Gastrocnemius medialis (tissue), 4 donors: ENCODE data around the gene ANKRD20A1. TPM values are rescaled to one million over a fixed set of nuclear protein-coding genes. Genes with fewer than 3 reads are reported as not detected.
"Not testable (repeated sequence)": the region's sequence is repeated elsewhere in the genome, so short reads cannot be mapped to it uniquely, and the experiment has no call there.

Experiments
- ATAC-seq, 2 donors: fragments of 150-250 bp; one replicate each; pipeline ENCODE4 v1.9.1; 2016
- DNase-seq, 2 donors: peaks; one replicate each; pipeline ENCODE4 v3.0.0-alpha.2; 2019
- H3K27ac ChIP-seq, 4 donors: fragments of 200-600 bp; sonication (generic); 1 replicate in 1 of 4; 2 replicates in 3 of 4; pipeline ENCODE4 v1.5.1; 2016 to 2018; ENCODE audit warnings: mild to moderate bottlenecking in 2 of 4, moderate library complexity in 1 of 4
- H3K27me3 ChIP-seq, 3 donors: fragments of 200-600 bp; sonication (generic) in 2 of 3; 1 replicate in 1 of 3; 2 replicates in 2 of 3; pipeline versions ENCODE4 v1.5.1 to v1.6.0; 2016 to 2019; ENCODE audit warnings: mild to moderate bottlenecking in 1 of 3, moderate library complexity in 1 of 3
- H3K36me3 ChIP-seq, 2 donors: fragments of 200-600 bp; sonication (generic) in 1 of 2; one replicate each; pipeline ENCODE4 v1.5.1; 2017 to 2018
- H3K4me1 ChIP-seq, 2 donors: fragments of 200-600 bp; sonication (generic) in 1 of 2; one replicate each; pipeline ENCODE4 v1.5.1; 2016 to 2017; ENCODE audit warnings: mild to moderate bottlenecking in 2 of 2
- H3K4me3 ChIP-seq, 4 donors: fragments of 200-600 bp; sonication (generic) in 3 of 4; 1 replicate in 1 of 4; 2 replicates in 3 of 4; pipeline ENCODE4 v1.5.1; 2016 to 2019; ENCODE audit warnings: mild to moderate bottlenecking in 2 of 4
- H3K9me3 ChIP-seq, 3 donors: fragments of 200-600 bp; sonication (generic) in 2 of 3; 1 replicate in 1 of 3; 2 replicates in 2 of 3; pipeline ENCODE4 v1.5.1; 2016 to 2019
- in situ Hi-C, 4 donors: fragments of 200-750 bp; cut with MboI; loops; one replicate each; pipeline versions ENCODE4 v1.15.0 to v1.8.0; 2017; ENCODE audit warnings: low sequenced_read_pairs in 4 of 4
- intact Hi-C: fragments of 100-400 bp; cut with DNase I; formaldehyde crosslinking; loops from one replicate; pipeline ENCODE4 v1.15.1; 2023; ENCODE audit warnings: low total_unique reads
- total RNA-seq, 4 donors: library from RNA; depleted of rRNA; stranded (reverse); fragments of >200 nt; gene quantifications; one replicate each; pipeline versions ENCODE4 v1.1.0 to v1.2.3, GENCODE V29; 2016

Gene ANKRD20A1
- total RNA-seq = under 1 TPM in 1 of 4 donors, not detected in 3; 0.13 TPM

DNA sequence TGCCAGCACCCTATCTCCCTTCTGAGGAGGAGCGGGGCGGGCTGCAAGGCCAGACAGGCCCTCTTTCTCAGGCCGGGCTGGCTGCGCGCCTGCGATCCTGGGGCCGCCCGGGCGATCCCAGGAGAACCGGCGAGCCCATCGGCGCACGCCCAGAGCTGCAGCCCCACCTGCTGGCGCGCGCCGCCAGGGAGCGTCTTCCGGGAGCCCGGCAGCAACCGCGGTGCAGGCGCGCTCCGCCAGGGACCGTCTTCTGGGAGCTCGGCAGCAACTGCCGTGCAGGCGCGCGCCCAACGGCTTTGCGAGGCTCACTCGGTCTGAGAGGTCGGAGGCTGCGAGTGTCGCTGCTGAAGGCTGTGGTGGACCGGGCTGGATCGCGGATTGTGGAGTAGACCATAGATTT, at the start of gene ANKRD20A1:
TSS of gene ANKRD20A1 (plus strand) at position 61 of the 400 bp plus-strand sequence. CDS start 496 bp downstream, outside the sequence.
- H3K27ac ChIP-seq, in situ Hi-C loops, H3K36me3 ChIP-seq, H3K4me3 ChIP-seq, H3K4me1 ChIP-seq, ATAC-seq, intact Hi-C loops, H3K27me3 ChIP-seq, H3K9me3 ChIP-seq, DNase-seq: not testable (repeated sequence)

DNA sequence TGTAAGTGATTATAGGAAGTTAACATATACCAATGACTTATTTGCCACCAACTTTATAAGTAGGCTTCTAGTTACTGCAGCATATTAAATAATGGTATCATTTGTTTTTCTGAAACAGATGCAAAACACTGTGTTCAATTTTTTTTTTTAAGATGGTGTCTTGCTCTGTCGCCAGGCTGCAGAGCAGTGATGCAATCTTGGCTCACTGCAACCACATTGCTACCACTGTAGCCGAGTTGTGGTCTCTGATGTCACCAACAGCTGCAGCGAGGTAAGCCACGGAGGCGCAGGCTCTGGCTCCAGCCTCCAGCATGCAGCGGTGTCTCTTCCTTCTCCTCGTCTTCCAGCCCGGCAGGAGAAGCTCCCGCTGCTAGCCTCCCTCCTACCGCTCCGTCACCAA, 26.6 kb upstream of the ANKRD20A1 start:
- DNase-seq, H3K4me1 ChIP-seq, H3K9me3 ChIP-seq, H3K36me3 ChIP-seq, H3K27me3 ChIP-seq, intact Hi-C loops, H3K4me3 ChIP-seq, H3K27ac ChIP-seq, in situ Hi-C loops, ATAC-seq: not testable (repeated sequence)
